Sigmoid colon (tissue), 7 donors: ENCODE measurements around the gene KAZN. TPM values are rescaled to one million over a fixed set of nuclear protein-coding genes. Genes with fewer than 3 reads are reported as not detected.

Experiments
- DNase-seq: peaks from one replicate; pipeline ENCODE4 v3.0.0-alpha.2; 2019
- H3K27ac ChIP-seq, 4 donors: fragments of 200-600 bp; sonication (generic); one replicate each; pipeline ENCODE4 v1.5.1; 2016 to 2019; ENCODE audit warnings: mild to moderate bottlenecking in 1 of 4
- H3K27me3 ChIP-seq, 3 donors: fragments of 200-600 bp; sonication (generic); one replicate each; pipeline ENCODE4 v1.5.1; 2019; ENCODE audit warnings: mild to moderate bottlenecking in 1 of 3
- H3K36me3 ChIP-seq, 4 donors: fragments of 200-600 bp; sonication (generic); one replicate each; pipeline ENCODE4 v1.5.1; 2016 to 2019
- H3K4me1 ChIP-seq, 4 donors: fragments of 200-600 bp; sonication (generic); one replicate each; pipeline ENCODE4 v1.5.1; 2017 to 2019
- H3K4me3 ChIP-seq, 4 donors: fragments of 200-600 bp; sonication (generic); one replicate each; pipeline ENCODE4 v1.5.1; 2017 to 2019; ENCODE audit warnings: mild to moderate bottlenecking in 2 of 4, moderate library complexity in 1 of 4
- H3K9me3 ChIP-seq, 4 donors: fragments of 200-600 bp in 3 of 4; sonication (generic) in 3 of 4; one replicate each; pipeline versions ENCODE4 v1.5.1 to v1.6.1; 2013 to 2019
- EP300 ChIP-seq, 4 donors: sonication (generic); formaldehyde crosslinking; IDR thresholded peaks; one replicate each; pipeline ENCODE4 v1.6.1; 2017; ENCODE audit warnings: antibody characterized with exemption in 4 of 4
- POLR2A ChIP-seq, 2 donors: fragments of 450-650 bp; IDR thresholded peaks; one replicate each; pipeline ENCODE4 v1.6.1; 2016; ENCODE audit warnings: antibody characterized with exemption in 2 of 2, mild to moderate bottlenecking in 2 of 2, moderate library complexity in 2 of 2
- POLR2AphosphoS5 ChIP-seq, 4 donors: sonication (generic); formaldehyde crosslinking; IDR thresholded peaks; one replicate each; pipeline ENCODE4 v1.6.1; 2017; ENCODE audit warnings: antibody characterized with exemption in 4 of 4
- WGBS, 2 donors: extraction: QIAGEN DNeasy Blood & Tissue Kit; methylation state at CpG; one replicate each; pipeline ENCODE4 v1.1.7; 2013; 5-methylcytosine and 5-hydroxymethylcytosine counted together
- intact Hi-C: fragments of 100-400 bp; cut with DNase I; formaldehyde crosslinking; loops from one replicate; pipeline ENCODE4 v1.15.1; 2023
- polyA plus RNA-seq, 3 donors: library from polyadenylated mRNA; stranded (reverse); fragments of 200-250 nt; gene quantifications; one replicate each; pipeline ENCODE4 v1.2.3, GENCODE V29; 2013
- total RNA-seq, 4 donors: library from RNA; depleted of rRNA; stranded (reverse); fragments of >200 nt; gene quantifications; one replicate each; pipeline ENCODE4 v1.1.0, GENCODE V29; 2016
- TF ChIP-seq, protein P1 (sequence below), 4 experiments: fragments of 450-650 bp in 3 of 4; fragments of 200-600 bp in 1 of 4; IDR thresholded peaks; one replicate each; pipeline ENCODE4 v1.5.1; 2016 to 2019; ENCODE audit warnings: antibody characterized with exemption in 4 of 4, mild to moderate bottlenecking in 3 of 4, moderate library complexity in 2 of 4
- donor health status: healthy with polysubstance abuse.
- donor health status: Bipolar disorder and iron deficiency.
- donor health status: healthy.

KAZN gene
- total and polyA plus RNA-seq, 7 donors, result 2.5 to 11.4 (median 5.6) TPM

DNA sequence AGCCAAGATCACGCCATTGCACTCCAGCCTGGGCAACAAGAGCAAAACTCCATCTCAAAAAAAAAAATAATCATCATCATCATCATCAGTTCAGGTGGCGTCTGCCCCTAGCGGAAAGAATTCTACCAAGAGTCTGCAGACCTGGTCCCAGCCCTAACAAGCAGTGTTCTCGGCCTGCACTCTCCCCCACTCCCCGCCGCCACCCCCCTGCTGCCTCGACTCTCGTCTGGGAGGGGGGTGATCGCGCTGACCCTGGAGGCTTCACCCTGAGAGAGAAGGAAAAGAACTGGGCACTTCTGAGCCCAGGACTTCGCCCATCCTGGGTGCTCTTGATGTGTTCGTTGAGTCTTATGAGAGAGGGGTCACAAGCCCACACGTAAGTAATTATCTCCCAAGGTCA lies 394.9 kb downstream of the KAZN start:
- DNase-seq, result no peak
- TF ChIP-seq, protein P1, sequence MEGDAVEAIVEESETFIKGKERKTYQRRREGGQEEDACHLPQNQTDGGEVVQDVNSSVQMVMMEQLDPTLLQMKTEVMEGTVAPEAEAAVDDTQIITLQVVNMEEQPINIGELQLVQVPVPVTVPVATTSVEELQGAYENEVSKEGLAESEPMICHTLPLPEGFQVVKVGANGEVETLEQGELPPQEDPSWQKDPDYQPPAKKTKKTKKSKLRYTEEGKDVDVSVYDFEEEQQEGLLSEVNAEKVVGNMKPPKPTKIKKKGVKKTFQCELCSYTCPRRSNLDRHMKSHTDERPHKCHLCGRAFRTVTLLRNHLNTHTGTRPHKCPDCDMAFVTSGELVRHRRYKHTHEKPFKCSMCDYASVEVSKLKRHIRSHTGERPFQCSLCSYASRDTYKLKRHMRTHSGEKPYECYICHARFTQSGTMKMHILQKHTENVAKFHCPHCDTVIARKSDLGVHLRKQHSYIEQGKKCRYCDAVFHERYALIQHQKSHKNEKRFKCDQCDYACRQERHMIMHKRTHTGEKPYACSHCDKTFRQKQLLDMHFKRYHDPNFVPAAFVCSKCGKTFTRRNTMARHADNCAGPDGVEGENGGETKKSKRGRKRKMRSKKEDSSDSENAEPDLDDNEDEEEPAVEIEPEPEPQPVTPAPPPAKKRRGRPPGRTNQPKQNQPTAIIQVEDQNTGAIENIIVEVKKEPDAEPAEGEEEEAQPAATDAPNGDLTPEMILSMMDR (IDR thresholded peaks at IDR 0.05), result no peak
- TF ChIP-seq POLR2A (IDR thresholded peaks at IDR 0.05) (no peak), EP300 (IDR thresholded peaks at IDR 0.05) (no peak), POLR2AphosphoS5 (IDR thresholded peaks at IDR 0.05) (no peak)
- WGBS, 2 donors, result 85 to 89% methylated on average over 13 of the region's 13 CpGs
- no peaks in the 10 kb centered on the region for H3K36me3 ChIP-seq
- no peak overlapping the region for H3K27ac ChIP-seq
- no peaks in the 10 kb centered on the region for H3K9me3 ChIP-seq
- H3K4me3 ChIP-seq, result no peak overlapping the region
- intact Hi-C loops, result no loop called here
- no peaks in the 10 kb centered on the region for H3K27me3 ChIP-seq
- H3K4me1 ChIP-seq, result peaks cover 0 to 9% (median 4%) of the 10 kb centered on the region in 4 donors

- H3K27me3 ChIP-seq, result no peaks in the 10 kb centered on the region
- H3K36me3 ChIP-seq, result no peaks in the 10 kb centered on the region
- TF ChIP-seq, protein P1 (IDR thresholded peaks at IDR 0.05), result no peak
- TF ChIP-seq POLR2AphosphoS5 (IDR thresholded peaks at IDR 0.05), result no peak
- intact Hi-C loops, result no loop called here
- WGBS, 2 donors, result 86 to 89% methylated on average over 7 of the region's 7 CpGs
- H3K4me1 ChIP-seq, result peaks cover 0 to 5% (median 0%) of the 10 kb centered on the region in 4 donors
- H3K4me3 ChIP-seq, result no peak overlapping the region
- H3K9me3 ChIP-seq, result no peaks in the 10 kb centered on the region
- DNase-seq, result no peak
- no peak overlapping the region for H3K27ac ChIP-seq
Measured at GRCh38 chr1:14994148-14994547, 395.7 kb downstream of the KAZN start.

DNA sequence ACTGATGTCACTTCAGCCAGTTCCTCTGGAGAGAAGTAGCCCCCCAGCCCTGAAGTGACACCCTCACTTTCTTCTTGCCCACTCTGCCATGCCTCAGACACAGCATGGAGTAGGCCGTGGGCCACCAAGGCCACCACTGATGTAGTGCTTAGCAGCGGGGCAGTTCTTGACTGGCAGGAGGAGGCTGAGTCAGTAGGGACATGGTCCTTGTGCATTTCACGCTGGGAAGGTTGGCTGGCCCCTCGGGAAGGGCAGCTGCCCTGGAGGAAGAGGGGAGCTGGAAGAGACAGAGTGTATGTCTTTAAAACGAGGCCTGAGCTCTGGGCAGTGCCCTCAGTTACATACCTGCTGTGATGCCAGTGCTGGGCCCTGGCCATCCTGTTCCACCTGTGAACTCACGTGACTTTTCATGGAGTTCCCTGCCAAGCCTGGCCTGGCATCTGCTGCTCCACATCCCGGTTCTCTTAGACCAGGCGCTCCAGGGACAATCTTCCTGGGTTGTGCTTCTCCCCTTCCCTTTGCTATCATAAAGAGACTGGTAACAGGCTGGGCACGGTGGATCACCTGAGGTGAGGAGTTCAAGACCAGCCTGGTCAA lies 396.5 kb downstream of the KAZN start:
- WGBS, 2 donors, result 87 to 89% methylated on average over 9 of the region's 9 CpGs
- intact Hi-C loops, result no loop called here
- H3K36me3 ChIP-seq, result no peaks in the 10 kb centered on the region
- TF ChIP-seq, protein P1 (IDR thresholded peaks at IDR 0.05), result no peak
- TF ChIP-seq POLR2AphosphoS5 (IDR thresholded peaks at IDR 0.05) (no peak), EP300 (IDR thresholded peaks at IDR 0.05) (no peak), POLR2A (IDR thresholded peaks at IDR 0.05) (no peak)
- no peak for DNase-seq
- no peaks in the 10 kb centered on the region for H3K9me3 ChIP-seq
- peaks cover 0 to 5% (median 0%) of the 10 kb centered on the region in 4 donors for H3K4me1 ChIP-seq
- H3K27me3 ChIP-seq, result no peaks in the 10 kb centered on the region
- no peak overlapping the region for H3K27ac ChIP-seq
- H3K4me3 ChIP-seq, result no peak overlapping the region

DNA sequence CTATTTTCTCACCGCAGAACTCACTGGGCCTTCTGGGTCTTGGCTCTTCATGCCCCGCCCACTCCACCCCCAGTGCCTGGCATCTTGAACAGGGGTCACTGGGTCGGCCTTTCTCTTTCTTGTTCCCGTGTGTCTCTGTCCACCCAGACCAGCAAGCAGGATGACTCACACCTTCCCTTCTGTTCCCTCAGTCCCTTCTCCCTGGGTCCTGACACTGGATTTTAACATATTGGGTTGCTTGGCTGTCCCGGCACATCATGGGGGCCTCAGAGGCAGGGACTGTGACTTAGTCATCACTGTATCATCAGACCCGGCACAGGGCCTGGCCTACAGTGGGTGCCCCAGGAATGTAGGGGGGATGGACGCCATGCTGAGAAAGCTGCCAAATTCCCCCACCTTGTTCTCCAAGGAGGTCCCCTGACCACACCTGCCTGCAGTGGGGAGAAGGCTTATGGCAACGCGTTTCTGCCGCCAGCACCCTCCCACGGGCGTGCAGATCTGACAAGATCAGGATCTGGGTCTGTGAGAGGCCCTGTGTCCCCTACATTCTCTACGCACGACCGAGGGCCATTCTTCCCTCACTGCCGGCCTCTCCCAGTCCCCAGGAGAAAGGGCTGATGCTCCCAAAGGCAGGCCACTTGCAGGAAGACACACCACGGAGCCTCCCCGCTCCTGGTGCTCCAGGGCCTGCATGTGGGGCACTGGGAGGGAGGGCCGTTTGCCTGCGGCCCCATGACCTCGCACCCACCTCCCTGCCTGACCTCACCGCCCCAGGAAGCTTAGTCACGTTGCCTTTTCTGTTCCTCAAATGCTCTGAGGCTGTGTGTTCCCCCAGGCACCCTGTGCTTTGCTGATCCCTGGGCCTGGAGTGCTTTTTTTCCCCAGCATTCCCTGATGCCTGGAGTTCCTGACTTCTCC lies 397.9 kb downstream of the KAZN start:
- DNase-seq, result no peak

GRCh38 chr1:14997646-14998276 lies 399.3 kb downstream of the KAZN start:
- Histone ChIP-seq H3K4me1 (peaks cover 0 to 5% (median 0%) of the 10 kb centered on the region in 4 donors), H3K27ac (no peak overlapping the region), H3K9me3 (no peaks in the 10 kb centered on the region), H3K36me3 (no peaks in the 10 kb centered on the region), H3K4me3 (no peak overlapping the region), H3K27me3 (no peaks in the 10 kb centered on the region)
- intact Hi-C loops, result no loop called here
- DNase-seq, result no peak
- WGBS, 2 donors, result 87 to 88% methylated on average over 12 of the region's 12 CpGs
- TF ChIP-seq, protein P1 (IDR thresholded peaks at IDR 0.05), result no peak
- TF ChIP-seq POLR2A (IDR thresholded peaks at IDR 0.05) (no peak), EP300 (IDR thresholded peaks at IDR 0.05) (no peak), POLR2AphosphoS5 (IDR thresholded peaks at IDR 0.05) (no peak)

More for the DNA sequence above, 397.9 kb downstream of the KAZN start:
- no peak overlapping the region for H3K4me3 ChIP-seq
- WGBS, 2 donors, result 84 to 85% methylated on average over 23 of the region's 23 CpGs
- peaks cover 0 to 5% (median 0%) of the 10 kb centered on the region in 4 donors for H3K4me1 ChIP-seq
- TF ChIP-seq POLR2AphosphoS5 (IDR thresholded peaks at IDR 0.05) (peak in 1 of 4 donors; percentile 11), EP300 (IDR thresholded peaks at IDR 0.05) (no peak)
- no peaks in the 10 kb centered on the region for H3K9me3 ChIP-seq
- H3K36me3 ChIP-seq, result no peaks in the 10 kb centered on the region
- no peaks in the 10 kb centered on the region for H3K27me3 ChIP-seq
- intact Hi-C loops, result no loop called here
- H3K27ac ChIP-seq, result peak overlapping the region in 1 of 4 donors; percentile 14
